Caki2 (cell line): Measurements from ENCODE around the gene SCNM1. TPM values are rescaled to one million over a fixed set of nuclear protein-coding genes. Genes with fewer than 3 reads are reported as not detected.
"Not testable (repeated sequence)": the region's sequence is repeated elsewhere in the genome, so short reads cannot be mapped to it uniquely, and the experiment has no call there.

Source experiments
- DNase-seq: peaks from one replicate; pipeline ENCODE4 v3.0.0-alpha.2; 2015; ENCODE audit warnings: low read depth
- in situ Hi-C: cut with HindIII; loops from 2 replicates; pipeline ENCODE4 v1.10.0; 2016; ENCODE audit warnings: low sequenced_read_pairs, low pct_unique_long_range_greater_than_20kb, mixed read lengths
- total RNA-seq: library from RNA; depleted of rRNA; stranded (reverse); fragments of >200 nt; shearing (Covaris generic); gene quantifications from 2 replicates; pipeline ENCODE4 v1.2.3, GENCODE V29; 2014; ENCODE audit warnings: low replicate concordance

Gene SCNM1
- total RNA-seq, 1 experiment from 2014 or later, result 52.3 TPM

DNA sequence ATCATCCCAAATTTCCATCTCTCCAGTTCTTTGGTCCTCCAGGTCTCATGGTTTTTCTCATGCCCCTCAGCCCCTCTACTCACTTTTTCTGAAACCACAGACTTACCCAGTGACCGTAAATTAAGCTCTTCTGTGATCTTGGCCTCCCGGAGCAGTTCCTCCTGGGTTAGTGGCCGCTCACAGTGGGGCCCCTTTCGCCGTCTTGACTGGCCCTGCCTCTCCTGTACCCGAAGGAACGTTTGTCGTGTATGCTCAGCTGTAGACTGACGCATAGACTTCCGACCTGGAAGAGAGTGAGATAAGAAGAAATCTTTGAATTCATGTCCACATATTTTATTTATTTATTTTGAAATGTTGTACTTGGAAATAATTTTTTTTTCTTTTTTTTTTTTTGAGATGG lies 18.3 kb downstream of the SCNM1 start:
- in situ Hi-C loops, result no loop called here

DNA sequence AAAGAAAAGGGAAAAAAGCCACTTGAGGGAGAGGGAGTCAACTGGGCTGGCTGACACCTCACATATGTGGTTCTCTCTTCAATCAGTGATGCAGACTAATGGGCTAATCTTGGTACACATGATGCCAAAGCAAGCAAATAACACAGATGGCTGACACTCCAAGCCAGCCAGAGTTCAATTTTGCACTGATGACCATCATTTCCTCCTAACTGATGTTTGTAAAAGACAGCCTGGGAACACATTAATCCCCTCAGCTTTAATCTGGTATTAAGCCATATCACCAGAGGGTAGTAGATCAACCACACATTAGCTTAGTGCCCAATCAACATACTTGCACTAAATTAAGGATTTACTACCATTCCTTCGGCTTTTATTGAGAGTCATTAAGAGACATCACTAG lies 21.3 kb downstream of the SCNM1 start:
- no peak for DNase-seq
- in situ Hi-C loops, result no loop called here

More for the DNA sequence above, 18.3 kb downstream of the SCNM1 start:
- DNase-seq, result no peak

DNA sequence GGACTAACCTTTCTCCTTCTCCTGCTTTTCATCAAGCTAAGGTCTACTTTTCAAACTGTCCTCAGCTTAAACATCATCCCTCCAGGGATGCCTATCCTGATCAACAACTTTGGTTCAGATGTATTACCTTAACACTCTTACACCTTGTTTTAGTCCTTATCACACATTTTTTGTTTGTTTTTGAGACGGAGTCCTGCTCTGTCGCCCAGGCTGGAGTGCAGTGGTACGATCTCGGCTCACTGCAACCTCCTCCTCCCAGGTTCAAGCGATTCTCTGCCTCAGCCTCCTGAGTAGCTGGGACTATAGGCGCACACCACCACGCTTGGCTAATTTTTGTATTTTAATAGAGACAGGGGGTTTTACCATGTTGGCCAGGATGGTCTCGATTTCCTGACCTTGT lies 22.7 kb downstream of the SCNM1 start:
- in situ Hi-C loops, DNase-seq: not testable (repeated sequence)

- in situ Hi-C loops, result no loop called here
Measured at GRCh38 chr1:151189637-151190445, 23.9 kb downstream of the SCNM1 start, which contains the start of gene VPS72. VPS72 (minus strand) TSS chr1:151190197; CDS start chr1:151190121, 76 bp downstream.

GRCh38 chr1:151192047-151192446 lies 26.1 kb downstream of the SCNM1 start:
- in situ Hi-C loops, result no loop called here

More at GRCh38 chr1:151189637-151190445, 23.9 kb downstream of the SCNM1 start, which contains the start of gene VPS72:
- DNase-seq, result peak; percentile 84

DNA sequence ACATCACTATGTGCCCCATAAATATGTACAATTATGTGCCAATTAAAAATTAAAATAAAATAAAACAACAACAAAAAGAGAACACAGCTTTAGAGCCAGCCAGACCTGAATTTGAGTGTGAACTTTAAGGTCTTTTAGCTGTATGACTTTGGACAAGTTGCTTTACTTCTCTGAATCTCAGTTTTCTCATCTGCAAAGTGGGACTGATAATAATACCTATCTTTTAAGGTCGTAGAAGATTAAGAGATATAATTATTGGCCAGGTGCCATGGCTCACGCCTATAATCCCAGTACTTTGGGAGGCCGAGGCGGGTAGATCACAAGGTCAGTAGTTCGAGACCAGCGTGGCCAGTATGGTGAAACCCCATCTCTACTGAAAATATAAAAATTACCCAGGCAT lies 27.4 kb downstream of the SCNM1 start:
- DNase-seq, result no peak

More at GRCh38 chr1:151192047-151192446, 26.1 kb downstream of the SCNM1 start:
- no peak for DNase-seq

GRCh38 chr1:151193856-151194255 lies 27.9 kb downstream of the SCNM1 start:
- peak; percentile 29 for DNase-seq
- in situ Hi-C loops, result no loop called here

More for the DNA sequence above, 27.4 kb downstream of the SCNM1 start:
- in situ Hi-C loops, result no loop called here

DNA sequence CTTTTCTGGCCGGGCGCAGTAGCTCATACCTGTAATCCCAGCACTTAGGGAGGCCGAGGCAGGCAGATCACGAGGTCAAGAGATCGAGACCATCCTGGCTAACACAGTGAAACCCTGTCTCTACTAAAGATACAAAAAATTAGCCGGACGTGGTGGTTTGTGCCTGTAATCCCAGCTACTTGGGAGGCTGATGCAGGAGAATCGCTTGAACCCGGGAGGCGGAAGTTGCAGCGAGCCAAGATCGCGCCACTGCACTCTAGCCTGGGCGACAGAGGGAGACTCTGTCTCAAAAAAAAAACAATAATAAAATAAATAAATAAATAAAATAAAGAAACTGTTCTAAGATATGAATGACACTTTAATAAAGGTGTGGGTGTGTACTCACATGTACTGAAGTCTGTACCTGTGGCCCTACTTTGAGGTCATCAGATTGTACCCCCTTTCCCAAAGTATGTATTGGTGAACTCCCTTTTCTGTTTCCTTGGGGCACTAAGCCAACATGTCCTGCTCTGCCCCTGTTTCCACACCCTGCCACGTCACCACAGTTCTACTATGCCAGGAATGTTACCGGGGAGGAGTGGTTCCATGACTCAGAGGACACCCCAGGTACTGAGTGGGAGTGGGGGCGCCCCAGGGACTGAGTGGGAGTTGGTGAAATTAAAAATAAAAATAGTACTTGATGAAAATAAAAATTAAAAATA lies 29.1 kb downstream of the SCNM1 start:
- in situ Hi-C loops, result not testable (repeated sequence)
- peak; percentile 82 for DNase-seq

DNA sequence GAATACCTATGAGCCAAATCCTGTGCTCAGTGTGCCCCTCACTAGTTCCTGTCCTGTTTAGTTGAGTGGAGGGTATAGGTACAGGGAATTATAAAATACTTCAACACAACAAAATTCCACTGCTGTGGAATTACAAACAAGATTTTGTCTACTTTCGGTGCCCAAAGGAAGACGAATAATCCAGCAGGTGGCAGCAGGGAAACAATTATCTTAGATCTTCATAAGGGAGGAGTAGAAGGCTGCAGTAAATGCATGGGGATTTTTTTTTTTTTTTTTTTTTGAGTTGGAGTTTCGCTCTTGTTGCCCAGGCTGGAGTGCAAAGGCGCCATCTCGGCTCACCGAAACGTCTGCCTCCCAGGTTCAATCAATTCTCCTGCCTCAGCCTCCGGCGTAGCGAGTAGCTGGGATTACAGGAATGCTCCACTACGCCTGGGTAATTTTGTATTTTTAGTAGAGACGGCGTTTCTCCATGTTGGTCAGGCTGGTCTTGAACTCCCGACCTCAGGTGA lies 30.4 kb downstream of the SCNM1 start:
- peak; percentile 89 for DNase-seq
- in situ Hi-C loops, result no loop called here

DNA sequence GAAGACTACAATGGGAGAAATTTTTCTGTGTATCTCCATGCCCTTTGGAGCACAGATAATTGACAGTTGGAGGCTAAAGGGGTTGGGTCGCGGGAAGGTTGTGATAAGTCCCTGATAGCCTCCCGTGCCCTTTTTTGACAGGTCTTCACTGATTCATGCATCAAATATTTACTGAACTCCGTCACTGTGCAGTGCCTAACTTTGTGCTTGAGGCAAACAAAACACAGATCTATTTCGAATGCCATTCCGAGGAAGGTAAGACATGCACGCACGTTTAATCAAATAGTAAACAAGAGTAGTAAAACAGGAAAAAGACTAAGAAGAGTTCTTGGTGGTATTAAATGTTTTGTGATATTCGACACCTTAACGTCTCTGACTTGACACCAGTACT lies 31.9 kb downstream of the SCNM1 start:
- in situ Hi-C loops, result no loop called here
- no peak for DNase-seq

DNA sequence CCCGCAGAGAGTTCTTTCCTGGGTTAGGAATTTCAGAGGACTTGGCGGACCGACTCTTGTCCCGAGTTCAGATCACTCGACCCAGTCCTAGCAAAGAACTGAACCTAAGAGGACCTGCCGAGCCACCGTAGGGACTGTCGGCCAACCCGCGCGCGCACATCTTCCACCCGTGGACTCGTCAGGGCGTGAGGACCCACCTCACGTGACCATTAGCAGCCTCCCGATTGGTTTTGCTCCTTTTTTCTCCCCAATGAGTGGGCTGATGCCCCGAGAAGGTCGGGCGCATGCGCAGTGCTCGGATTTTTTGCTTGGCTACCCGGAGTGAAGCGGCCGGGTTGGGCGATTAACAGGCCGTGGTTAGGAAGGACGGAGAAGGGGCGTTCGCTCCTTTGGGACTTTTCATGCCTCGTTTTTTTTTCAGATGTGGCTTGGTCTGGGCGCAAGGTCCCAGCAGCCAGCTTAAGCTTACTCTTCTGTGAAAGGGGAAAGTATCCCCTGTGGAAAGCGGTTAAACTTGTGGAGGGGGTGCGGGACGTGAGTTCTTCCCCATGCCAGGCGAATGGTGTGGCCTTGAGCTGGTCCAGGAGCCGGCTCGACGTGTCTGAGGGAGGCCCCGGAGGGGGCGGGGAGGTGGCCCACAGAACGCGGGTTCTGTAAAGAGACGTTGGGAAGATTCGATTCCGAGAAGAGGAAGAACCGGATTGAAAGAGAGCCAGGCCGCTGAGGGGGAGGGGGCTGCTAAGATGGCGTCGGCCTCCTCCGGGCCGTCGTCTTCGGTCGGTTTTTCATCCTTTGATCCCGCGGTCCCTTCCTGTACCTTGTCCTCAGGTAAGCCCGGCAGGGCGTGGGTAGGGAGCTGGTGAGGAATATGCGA lies 32.5 kb downstream of the SCNM1 start, which contains the start of gene PIP5K1A:
PIP5K1A (plus strand) TSS at position 299 of the 874 bp plus-strand sequence; CDS start at position 744, 445 bp downstream.
- DNase-seq, result peak; percentile 96
- in situ Hi-C loops, result no loop called here

GRCh38 chr1:151199873-151200581 lies 34.1 kb downstream of the SCNM1 start:
- peak; percentile 62 for DNase-seq
- in situ Hi-C loops, result no loop called here

GRCh38 chr1:151205381-151205965 lies 39.5 kb downstream of the SCNM1 start:
- DNase-seq, in situ Hi-C loops: not testable (repeated sequence)

- DNase-seq, result peak; percentile 14
Measured at GRCh38 chr1:151210830-151211229, 44.9 kb downstream of the SCNM1 start.

DNA sequence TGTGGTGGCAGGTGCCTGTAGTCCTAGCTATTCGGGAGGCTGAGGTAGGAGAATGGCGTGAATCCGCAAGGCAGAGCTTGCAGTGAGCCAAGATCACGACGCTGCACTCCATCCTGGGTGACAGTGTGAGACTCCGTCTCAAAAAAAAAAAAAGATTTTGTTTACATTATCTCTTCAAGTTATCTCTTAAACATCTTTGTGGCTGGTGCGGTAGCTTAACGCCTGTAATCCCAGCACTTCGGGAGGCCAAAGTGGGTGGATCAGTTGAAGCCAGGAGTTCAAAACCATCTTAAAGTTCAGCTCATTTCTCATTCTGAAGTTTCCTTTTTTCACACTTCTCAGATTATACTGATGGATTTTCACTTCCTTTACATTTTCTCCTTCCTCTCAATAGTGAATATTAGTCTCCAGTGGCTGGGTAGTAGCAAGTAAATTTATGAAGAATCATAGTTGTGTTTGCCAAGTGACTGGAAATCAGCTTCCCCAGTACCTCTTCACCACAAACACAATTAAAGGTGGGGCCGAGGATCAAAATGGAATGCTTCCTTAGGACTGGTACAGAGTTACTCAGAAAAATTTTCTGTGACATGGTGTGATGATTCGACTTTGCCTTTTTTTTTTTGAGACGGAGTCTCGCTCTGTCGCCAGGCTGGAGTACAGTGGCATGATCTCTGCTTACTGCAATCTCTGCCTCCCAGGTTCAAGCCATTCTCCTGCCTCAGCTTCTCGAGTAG lies 46.2 kb downstream of the SCNM1 start:
- in situ Hi-C loops, result no loop called here

More at GRCh38 chr1:151210830-151211229, 44.9 kb downstream of the SCNM1 start:
- in situ Hi-C loops, result no loop called here

GRCh38 chr1:151213560-151213959 lies 47.6 kb downstream of the SCNM1 start:
- in situ Hi-C loops, result no loop called here
- no peak for DNase-seq

More for the DNA sequence above, 46.2 kb downstream of the SCNM1 start:
- DNase-seq, result no peak
